Measurements from ENCODE around the gene RERE. TPM values are rescaled to one million over a fixed set of nuclear protein-coding genes. Genes with fewer than 3 reads are reported as not detected.
"Not testable (repeated sequence)": the region's sequence is repeated elsewhere in the genome, so short reads cannot be mapped to it uniquely, and the experiment has no call there.

RERE gene
- total RNA-seq, 1 donor from 2014 or later: 139 TPM

DNA sequence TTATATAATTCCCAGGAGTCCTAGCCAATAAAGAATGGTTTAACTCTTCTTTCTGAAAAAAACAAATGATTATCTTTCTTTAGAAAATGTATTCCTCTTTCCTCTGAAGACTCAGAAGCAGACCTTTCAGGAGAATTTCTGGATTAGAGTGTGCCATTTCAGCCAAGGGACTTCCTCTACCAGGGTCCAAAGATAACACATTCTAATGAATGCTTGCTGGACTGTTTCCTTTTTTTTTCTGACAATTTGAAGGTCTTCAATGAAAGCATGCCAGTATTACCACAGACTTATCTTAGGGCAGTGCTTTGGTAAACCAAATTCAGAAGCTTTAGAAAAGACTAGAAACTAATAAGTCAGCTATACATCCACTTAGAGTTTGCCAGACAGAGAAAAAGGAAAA lies 80.5 kb downstream of the RERE start:
- no peak overlapping the region for H3K4me3 Mint-ChIP-seq (ENCODE audit: low read depth)
- peaks cover 3% of the 10 kb centered on the region for H3K4me1 Mint-ChIP-seq (ENCODE audit: low read depth)
- H3K9me3 Mint-ChIP-seq: peaks cover 31% of the 10 kb centered on the region
- H3K36me3 Mint-ChIP-seq (ENCODE audit: low read depth): peaks cover 38% of the 10 kb centered on the region
- no peaks in the 10 kb centered on the region for H3K27me3 Mint-ChIP-seq (ENCODE audit: low read depth)
- DNase-seq (ENCODE audit: low spot score): no peak
- intact Hi-C loops (cut with micrococcal nuclease): no loop called here
- H3K27ac Mint-ChIP-seq: no peak overlapping the region

DNA sequence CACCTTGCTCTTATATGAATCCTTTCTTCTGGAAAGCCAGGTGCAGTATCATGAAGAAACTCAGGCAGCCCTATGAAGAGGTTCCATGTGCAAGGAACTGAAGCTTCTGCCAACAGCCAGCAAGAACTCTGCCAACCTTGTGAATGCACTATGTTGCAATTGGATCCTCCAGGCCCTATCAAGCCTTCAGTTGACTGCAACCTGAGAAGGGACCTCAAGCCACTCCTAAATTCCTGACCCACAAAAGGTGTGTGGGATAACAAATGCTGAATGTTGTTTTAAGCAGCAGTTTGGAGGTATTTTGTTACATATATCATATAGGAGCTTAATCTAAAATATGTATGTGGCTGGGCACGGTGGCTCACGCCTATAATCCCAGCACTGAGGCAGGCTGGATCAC lies 84.0 kb downstream of the RERE start:
- DNase-seq (ENCODE audit: low spot score): no peak
- Mint-ChIP-seq H3K27ac (no peak overlapping the region), H3K4me3 (ENCODE audit: low read depth) (no peak overlapping the region), H3K4me1 (ENCODE audit: low read depth) (peaks cover 1% of the 10 kb centered on the region), H3K27me3 (ENCODE audit: low read depth) (no peaks in the 10 kb centered on the region), H3K36me3 (ENCODE audit: low read depth) (peaks cover 27% of the 10 kb centered on the region), H3K9me3 (peaks cover 18% of the 10 kb centered on the region)
- intact Hi-C loops (cut with micrococcal nuclease): no loop called here

DNA sequence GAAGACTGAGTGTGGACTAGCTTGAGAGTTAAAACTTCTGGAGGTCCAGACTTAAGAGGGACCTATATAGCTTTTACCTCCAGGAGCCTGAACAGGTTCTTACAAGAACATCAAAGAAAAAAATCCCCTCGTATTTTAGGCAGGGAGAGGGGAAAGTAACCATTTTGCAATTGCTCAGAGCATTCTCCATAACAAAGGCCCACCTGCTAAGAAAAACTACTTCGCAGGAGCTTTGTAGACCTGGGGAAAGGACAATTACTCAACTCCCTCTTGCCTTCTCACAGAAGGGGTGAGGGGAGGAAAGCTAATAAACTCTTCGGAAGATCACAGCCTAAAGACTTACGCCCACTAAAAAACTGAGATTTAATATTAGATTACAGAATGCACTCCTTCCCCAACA lies 86.3 kb downstream of the RERE start:
- Mint-ChIP-seq H3K36me3 (ENCODE audit: low read depth) (peaks cover 20% of the 10 kb centered on the region), H3K27ac (no peak overlapping the region), H3K27me3 (ENCODE audit: low read depth) (no peaks in the 10 kb centered on the region), H3K4me3 (ENCODE audit: low read depth) (no peak overlapping the region), H3K9me3 (peaks cover 15% of the 10 kb centered on the region), H3K4me1 (ENCODE audit: low read depth) (peaks cover 10% of the 10 kb centered on the region)
- DNase-seq (ENCODE audit: low spot score): no peak
- intact Hi-C loops (cut with micrococcal nuclease): no loop called here

DNA sequence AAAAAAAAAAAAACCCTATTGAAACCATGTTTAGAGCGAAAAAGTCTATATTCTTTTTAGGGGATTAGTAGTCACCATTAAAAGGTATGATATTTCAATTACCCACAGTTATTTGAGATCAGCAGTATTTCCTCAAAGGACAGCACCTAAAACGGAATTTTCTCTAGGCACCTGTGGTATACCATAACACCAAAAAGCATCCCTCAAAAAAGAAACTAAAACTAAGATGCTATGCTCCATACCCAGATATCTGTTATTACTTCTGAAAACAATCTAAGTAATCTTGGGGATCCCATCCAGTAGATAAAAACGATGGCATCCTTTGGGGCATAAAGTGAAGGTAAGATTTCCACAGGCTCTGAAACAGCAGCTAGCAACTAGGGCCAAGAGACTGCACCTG lies 89.0 kb downstream of the RERE start:
- Mint-ChIP-seq H3K9me3 (peaks cover 15% of the 10 kb centered on the region), H3K4me1 (ENCODE audit: low read depth) (peaks cover 15% of the 10 kb centered on the region), H3K36me3 (ENCODE audit: low read depth) (peaks cover 20% of the 10 kb centered on the region), H3K27ac (no peak overlapping the region), H3K27me3 (ENCODE audit: low read depth) (no peaks in the 10 kb centered on the region), H3K4me3 (ENCODE audit: low read depth) (no peak overlapping the region)
- DNase-seq (ENCODE audit: low spot score): no peak
- intact Hi-C loops (cut with micrococcal nuclease): no loop called here

DNA sequence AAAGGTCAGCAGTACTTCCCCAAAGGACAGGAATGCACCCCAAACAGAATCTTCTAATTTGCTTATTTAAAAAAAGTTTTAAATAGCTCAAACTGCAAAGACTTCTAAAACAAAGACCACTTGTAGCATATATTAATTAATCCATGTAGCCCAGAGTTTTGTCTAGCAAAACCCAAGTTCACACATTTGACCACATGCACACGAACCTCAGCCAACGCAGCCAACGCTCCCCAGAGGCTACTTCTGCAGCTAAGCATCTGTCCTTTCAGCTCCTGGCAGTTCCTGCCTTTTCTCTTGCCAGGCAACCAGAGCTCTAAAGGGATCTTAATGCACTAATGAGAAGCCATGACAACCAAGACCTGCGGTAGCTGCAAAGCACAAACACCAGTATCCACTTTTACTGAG lies 89.6 kb downstream of the RERE start:
- Mint-ChIP-seq H3K4me1 (ENCODE audit: low read depth) (peaks cover 19% of the 10 kb centered on the region), H3K4me3 (ENCODE audit: low read depth) (no peak overlapping the region), H3K36me3 (ENCODE audit: low read depth) (peaks cover 20% of the 10 kb centered on the region), H3K9me3 (peaks cover 15% of the 10 kb centered on the region), H3K27ac (no peak overlapping the region), H3K27me3 (ENCODE audit: low read depth) (no peaks in the 10 kb centered on the region)
- no peak for DNase-seq (ENCODE audit: low spot score)
- intact Hi-C loops (cut with micrococcal nuclease): no loop called here

DNA sequence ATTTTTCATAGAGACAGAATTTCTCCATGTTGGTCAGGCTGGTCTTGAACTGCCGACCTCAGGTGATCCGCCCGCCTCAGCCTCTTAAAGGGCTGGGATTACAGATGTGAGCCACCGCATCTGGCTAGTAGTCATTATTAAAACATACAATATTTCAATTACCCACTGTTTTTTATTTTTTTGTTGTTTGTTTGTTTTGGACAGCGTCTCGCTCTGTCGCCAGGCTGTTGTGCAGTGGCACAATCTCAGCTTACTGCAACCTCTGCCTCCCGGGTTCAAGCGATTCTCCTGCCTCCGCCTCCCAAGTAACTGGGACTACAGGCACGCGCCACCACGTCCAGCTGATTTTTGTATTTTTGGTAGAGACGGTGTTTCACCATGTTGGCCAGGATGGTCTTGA lies 90.1 kb downstream of the RERE start:
- Mint-ChIP-seq H3K36me3 (ENCODE audit: low read depth) (peaks cover 19% of the 10 kb centered on the region), H3K9me3 (peaks cover 15% of the 10 kb centered on the region), H3K4me1 (ENCODE audit: low read depth) (peaks cover 22% of the 10 kb centered on the region)
- H3K27me3 Mint-ChIP-seq (ENCODE audit: low read depth); intact Hi-C loops (cut with micrococcal nuclease); DNase-seq (ENCODE audit: low spot score); H3K4me3 Mint-ChIP-seq (ENCODE audit: low read depth); H3K27ac Mint-ChIP-seq: not testable (repeated sequence)

DNA sequence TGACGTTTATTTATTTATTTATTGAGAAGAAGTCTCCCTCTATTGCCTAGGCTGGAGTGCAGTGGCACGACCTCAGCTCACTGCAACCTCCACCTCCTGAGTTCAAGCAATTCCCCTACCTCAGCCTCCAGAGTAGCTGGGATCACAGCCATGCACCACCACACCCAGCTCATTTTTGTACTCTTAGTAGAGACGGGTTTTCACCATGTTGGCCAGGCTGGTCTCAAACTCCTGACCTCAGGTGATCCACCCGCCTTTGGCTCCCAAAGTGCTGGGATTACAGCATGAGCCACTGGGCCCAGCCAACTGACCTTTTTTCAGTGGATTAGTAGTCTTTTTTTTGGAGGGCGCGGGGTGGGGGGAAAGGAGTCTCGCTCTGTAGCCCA lies 90.6 kb downstream of the RERE start:
- Mint-ChIP-seq H3K36me3 (ENCODE audit: low read depth) (peaks cover 13% of the 10 kb centered on the region), H3K4me1 (ENCODE audit: low read depth) (peaks cover 27% of the 10 kb centered on the region), H3K9me3 (peaks cover 10% of the 10 kb centered on the region)
- intact Hi-C loops (cut with micrococcal nuclease): loop anchor here (1.0 kb wide), 1 partner anchor 165 kb away; no protein-coding TSS in a partner anchor
- not testable (repeated sequence) for H3K4me3 Mint-ChIP-seq (ENCODE audit: low read depth); H3K27me3 Mint-ChIP-seq (ENCODE audit: low read depth); H3K27ac Mint-ChIP-seq; DNase-seq (ENCODE audit: low spot score)

DNA sequence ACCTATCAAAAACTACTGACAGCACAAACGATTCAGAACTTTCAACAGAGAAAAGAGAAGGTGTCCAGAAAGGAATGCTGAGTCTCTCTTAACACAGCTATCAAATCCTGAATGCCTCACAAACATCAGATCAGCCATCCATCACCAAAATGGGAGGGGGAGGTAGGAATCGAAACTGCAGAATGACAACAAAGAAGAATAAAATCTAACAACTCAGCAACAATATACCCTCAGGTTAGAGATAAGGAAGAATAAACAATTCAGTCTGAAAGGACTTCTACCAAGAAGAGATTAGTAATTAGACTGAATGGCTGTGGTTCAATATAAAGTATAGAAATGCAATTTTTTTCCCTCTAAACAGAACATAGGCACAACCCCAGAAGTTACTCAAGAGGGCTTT lies 94.4 kb downstream of the RERE start:
- intact Hi-C loops (cut with micrococcal nuclease): loop anchor here (5.0 kb wide), 2 partner anchors 51 to 124 kb away; no protein-coding TSS in a partner anchor
- Mint-ChIP-seq H3K4me3 (ENCODE audit: low read depth) (no peak overlapping the region), H3K9me3 (no peaks in the 10 kb centered on the region), H3K36me3 (ENCODE audit: low read depth) (no peaks in the 10 kb centered on the region), H3K4me1 (ENCODE audit: low read depth) (peaks cover 42% of the 10 kb centered on the region), H3K27me3 (ENCODE audit: low read depth) (no peaks in the 10 kb centered on the region), H3K27ac (peak overlapping the region; percentile 4)
- no peak for DNase-seq (ENCODE audit: low spot score)

DNA sequence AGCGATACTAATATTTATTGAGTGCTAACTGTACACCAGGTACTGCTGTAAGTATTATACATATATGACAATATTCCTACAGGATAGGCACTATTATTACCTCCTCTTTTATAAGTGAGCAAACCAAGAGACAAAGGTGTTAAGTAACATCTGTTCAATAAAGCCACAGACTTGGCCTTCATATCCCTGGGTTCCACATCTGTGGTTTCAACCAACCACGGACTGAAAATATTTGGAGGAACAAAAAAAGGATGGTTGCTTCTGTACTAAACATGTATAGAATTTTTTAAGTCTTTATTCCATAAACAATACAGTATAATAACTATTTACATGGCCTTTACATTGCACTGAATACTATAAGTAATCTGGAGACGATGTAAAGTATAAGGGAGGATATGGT lies 95.1 kb downstream of the RERE start:
- no peaks in the 10 kb centered on the region for H3K9me3 Mint-ChIP-seq
- H3K4me1 Mint-ChIP-seq (ENCODE audit: low read depth): peaks cover 48% of the 10 kb centered on the region
- H3K36me3 Mint-ChIP-seq (ENCODE audit: low read depth): no peaks in the 10 kb centered on the region
- H3K27ac Mint-ChIP-seq: no peak overlapping the region
- H3K27me3 Mint-ChIP-seq (ENCODE audit: low read depth): no peaks in the 10 kb centered on the region
- DNase-seq (ENCODE audit: low spot score): no peak
- no peak overlapping the region for H3K4me3 Mint-ChIP-seq (ENCODE audit: low read depth)
- intact Hi-C loops (cut with micrococcal nuclease): loop anchor here (5.0 kb wide), 2 partner anchors 50 to 125 kb away; no protein-coding TSS in a partner anchor

DNA sequence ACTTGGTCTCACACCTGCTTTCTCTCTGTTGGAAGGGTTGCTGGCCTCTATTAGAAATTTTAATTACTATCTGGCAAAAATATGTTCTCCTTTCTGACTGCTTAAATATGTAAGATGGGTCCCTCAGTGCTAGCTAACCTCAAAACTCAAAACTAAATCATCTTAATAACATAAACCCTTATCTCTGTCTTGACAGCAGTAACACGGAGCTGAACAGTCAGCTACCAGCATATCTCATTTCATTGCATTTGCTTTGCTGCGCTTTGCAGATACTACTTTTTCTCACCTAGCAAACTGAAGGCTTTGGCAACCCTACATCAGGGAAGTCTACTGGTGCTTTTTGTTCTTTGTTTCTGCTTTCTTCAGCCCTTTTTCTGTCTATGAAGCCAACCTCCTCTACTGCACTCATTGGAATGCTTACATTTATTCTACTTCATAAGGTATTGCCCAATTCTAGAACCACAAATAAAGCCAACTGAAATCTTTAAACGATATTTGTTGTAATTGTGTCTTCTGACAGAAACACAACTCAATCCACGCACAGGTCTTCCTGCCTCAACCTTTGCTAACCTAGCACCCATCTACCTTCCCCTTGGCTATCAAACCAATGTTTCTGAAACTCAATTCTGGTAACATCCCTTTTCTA lies 95.6 kb downstream of the RERE start:
- DNase-seq (ENCODE audit: low spot score): no peak
- Mint-ChIP-seq H3K4me1 (ENCODE audit: low read depth) (peaks cover 47% of the 10 kb centered on the region), H3K9me3 (no peaks in the 10 kb centered on the region), H3K4me3 (ENCODE audit: low read depth) (no peak overlapping the region), H3K27ac (no peak overlapping the region), H3K36me3 (ENCODE audit: low read depth) (no peaks in the 10 kb centered on the region), H3K27me3 (ENCODE audit: low read depth) (no peaks in the 10 kb centered on the region)
- intact Hi-C loops (cut with micrococcal nuclease): loop anchor here (5.0 kb wide), 2 partner anchors 50 to 125 kb away; no protein-coding TSS in a partner anchor

DNA sequence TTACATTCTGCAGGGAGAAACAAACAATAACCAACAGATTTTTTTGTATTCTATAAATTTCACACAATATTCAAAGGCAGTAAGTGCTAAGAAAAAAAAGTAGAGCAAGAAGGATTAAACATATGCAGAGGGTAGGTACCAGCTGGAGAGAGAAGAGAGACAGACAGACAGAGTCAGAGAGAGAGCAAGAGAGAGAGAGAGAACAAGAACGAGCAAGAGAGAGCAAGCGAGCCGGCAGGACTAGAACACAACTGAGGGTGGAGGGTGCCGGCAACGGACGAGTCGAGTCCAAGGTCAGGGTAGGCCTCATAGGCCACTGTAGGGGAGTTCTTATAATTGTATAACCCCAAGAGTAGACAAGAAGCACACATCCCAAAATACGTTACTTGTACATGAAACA lies 97.1 kb downstream of the RERE start:
- Mint-ChIP-seq H3K4me3 (ENCODE audit: low read depth) (no peak overlapping the region), H3K27ac (no peak overlapping the region), H3K36me3 (ENCODE audit: low read depth) (no peaks in the 10 kb centered on the region), H3K27me3 (ENCODE audit: low read depth) (no peaks in the 10 kb centered on the region), H3K4me1 (ENCODE audit: low read depth) (peaks cover 42% of the 10 kb centered on the region), H3K9me3 (no peaks in the 10 kb centered on the region)
- intact Hi-C loops (cut with micrococcal nuclease): loop anchor here (5.0 kb wide), 2 partner anchors 48 to 127 kb away; no protein-coding TSS in a partner anchor
- DNase-seq (ENCODE audit: low spot score): no peak

DNA sequence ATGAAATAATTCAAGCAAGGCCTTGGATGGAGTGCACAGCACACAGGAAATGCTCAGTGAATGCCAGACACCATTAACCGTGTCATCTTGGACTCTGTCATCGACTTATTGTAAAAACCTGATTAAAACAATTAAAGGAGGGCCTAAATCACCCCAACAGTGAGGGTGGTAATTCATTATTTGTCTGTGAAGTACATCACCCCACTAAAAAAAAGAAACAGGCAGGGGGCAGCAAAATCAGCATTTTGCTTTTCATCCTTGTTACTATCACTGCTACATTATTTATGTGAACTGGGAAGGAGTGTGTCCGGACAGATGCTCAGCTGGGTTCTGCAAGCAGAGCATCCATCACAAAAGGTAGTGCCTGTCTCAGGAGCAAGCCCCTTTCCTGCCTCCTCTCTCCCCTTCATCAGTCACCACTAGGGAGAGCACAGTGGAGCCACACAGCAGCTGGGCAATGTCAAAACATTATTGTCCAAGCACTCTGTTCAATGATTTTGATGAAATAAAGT lies 98.5 kb downstream of the RERE start:
- H3K27ac Mint-ChIP-seq: no peak overlapping the region
- no peaks in the 10 kb centered on the region for H3K9me3 Mint-ChIP-seq
- H3K4me1 Mint-ChIP-seq (ENCODE audit: low read depth): peaks cover 48% of the 10 kb centered on the region
- no peak for DNase-seq (ENCODE audit: low spot score)
- H3K36me3 Mint-ChIP-seq (ENCODE audit: low read depth): peaks cover 7% of the 10 kb centered on the region
- intact Hi-C loops (cut with micrococcal nuclease): no loop called here
- H3K27me3 Mint-ChIP-seq (ENCODE audit: low read depth): no peaks in the 10 kb centered on the region
- no peak overlapping the region for H3K4me3 Mint-ChIP-seq (ENCODE audit: low read depth)

DNA sequence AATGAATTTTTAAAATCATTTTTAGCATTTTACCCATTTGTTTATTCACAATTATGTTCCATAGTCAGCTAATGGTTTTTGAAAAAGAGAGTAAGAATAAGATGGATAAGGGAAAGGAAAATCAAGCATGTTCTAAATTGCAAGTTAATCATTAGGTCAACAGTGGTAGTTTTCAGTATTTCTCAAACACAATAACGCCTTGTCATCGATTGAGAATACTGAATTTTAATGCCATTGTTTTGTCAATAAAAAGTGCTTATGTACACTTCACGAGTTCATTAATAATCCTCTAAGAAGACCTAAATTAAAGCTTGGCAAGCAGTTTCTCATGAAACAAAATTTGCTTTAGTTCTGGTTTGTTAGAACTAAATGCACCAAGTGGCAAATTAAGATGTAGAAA lies 100.3 kb downstream of the RERE start:
- intact Hi-C loops (cut with micrococcal nuclease): no loop called here
- Mint-ChIP-seq H3K4me3 (ENCODE audit: low read depth) (no peak overlapping the region), H3K36me3 (ENCODE audit: low read depth) (peaks cover 7% of the 10 kb centered on the region), H3K9me3 (no peaks in the 10 kb centered on the region), H3K4me1 (ENCODE audit: low read depth) (peaks cover 42% of the 10 kb centered on the region), H3K27me3 (ENCODE audit: low read depth) (no peaks in the 10 kb centered on the region), H3K27ac (no peak overlapping the region)
- DNase-seq (ENCODE audit: low spot score): no peak

Data from activated T-helper 2 cell treated with anti-CD3 and anti-CD28 coated beads, Interferon-gamma antibody, Interleukin-2, Interleukin-4, amounts not matched to agents 10 μg/mL and 5 μg/mL and 100 μg/mL, durations not matched to agents 14 hours and 24 hours and 36 hours (primary cell).